K562 (cell line): ENCODE data around the gene SRC. TPM values are rescaled to one million over a fixed set of nuclear protein-coding genes. Genes with fewer than 3 reads are reported as not detected.
A peak's percentile ranks its signal among the peaks of the same experiment; 100 is the strongest.

ENCODE experiments used
- ATAC-seq: fragments of 200-7000 bp; cut with Tn5 transposase; 3 replicates; pipeline ENCODE4 v1.9.1; 2020; ENCODE audit warnings: moderate library complexity
- BruUV-seq: library from RNA; stranded (reverse); fragments of 400-500 nt; replicated peaks from 2 replicates; lab custom pipeline; 2021; lab: Mats Ljungman, UMichigan
- CTCF ChIA-PET: fragments of 300-600 bp; formaldehyde crosslinking; extraction: SDS; loops from one replicate; lab custom pipeline; 2021; ENCODE audit warnings: low intra/inter-chr PET ratio; lab: Yijun Ruan, JAX
- POLR2A ChIA-PET: fragments of 300-600, 350-650 bp; sonication (Branson Sonifier 250); formaldehyde crosslinking; extraction: SDS; loops from one replicate; lab custom pipeline; 2021; ENCODE audit warnings: antibody characterized with exemption, inconsistent platforms; lab: Yijun Ruan, JAX
- DNase-seq, 4 experiments: peaks; one replicate each; pipeline versions ENCODE4 v3.0.0 to v3.0.0-alpha.2; 2011 to 2018; ENCODE audit warnings: low spot score in 3 of 4, mixed read lengths in 3 of 4; ENCODE audit errors: extremely low read depth in 1 of 4
- FAIRE-seq: peaks from 2 replicates; lab custom pipeline; 2011; peaks lifted over from hg19 to GRCh38; lab: Jason Lieb, UNC
- H2AFZ ChIP-seq: 2 replicates; pipeline ENCODE4 v1.6.0; 2011; ENCODE audit warnings: low read depth, low read length, control low read depth, inconsistent platforms
- H3K27ac ChIP-seq: fragments of 200-600 bp; 3 replicates; pipeline ENCODE4 v1.8.0; 2011; ENCODE audit warnings: low read depth, mild to moderate bottlenecking, control low read depth, inconsistent platforms, low read length, moderate library complexity, mixed read lengths; ENCODE audit errors: extremely low read depth
- H3K27me3 ChIP-seq, 2 experiments: fragments of 300-600 bp in 1 of 2; 2 replicates in 1 of 2; 3 replicates in 1 of 2; pipeline versions ENCODE4 v1.6.0 to v1.8.0; 2011; ENCODE audit warnings: inconsistent platforms in 2 of 2, low read length in 2 of 2, mild to moderate bottlenecking in 1 of 2, mixed read lengths in 1 of 2, moderate library complexity in 1 of 2; ENCODE audit not compliant: control insufficient read depth in 2 of 2, insufficient read depth in 2 of 2
- H3K36me3 ChIP-seq: fragments of 300-600 bp; 3 replicates; pipeline ENCODE4 v1.8.0; 2011; ENCODE audit warnings: mild to moderate bottlenecking, low read length, inconsistent platforms; ENCODE audit not compliant: control insufficient read depth, insufficient read depth
- H3K4me1 ChIP-seq, 2 experiments: fragments of 200-600 bp in 1 of 2; replicated peaks in 1 of 2; 2 replicates in 1 of 2; 3 replicates in 1 of 2; pipeline versions ENCODE4 v1.5.1 to v1.8.0; 2011; ENCODE audit warnings: inconsistent platforms in 2 of 2, low read length in 2 of 2, mild to moderate bottlenecking in 1 of 2, mixed read lengths in 1 of 2, moderate library complexity in 1 of 2; ENCODE audit not compliant: control insufficient read depth in 2 of 2, insufficient read depth in 2 of 2
- H3K4me2 ChIP-seq: 2 replicates; pipeline ENCODE4 v1.6.1; 2011; ENCODE audit warnings: low read length, control low read depth, inconsistent platforms, mixed read lengths; ENCODE audit not compliant: insufficient read depth
- H3K4me3 ChIP-seq: fragments of 200-600 bp; sonication (generic), shearing (Covaris generic); 2 replicates; pipeline ENCODE4 v1.5.1; 2016; ENCODE audit warnings: control low read depth, inconsistent platforms
- H3K79me2 ChIP-seq: fragments of 200-600 bp; 3 replicates; pipeline ENCODE4 v1.8.0; 2011; ENCODE audit warnings: low read length, inconsistent platforms; ENCODE audit not compliant: control insufficient read depth, insufficient read depth
- H3K9ac ChIP-seq, 2 experiments: 2 replicates each; pipeline versions ENCODE4 v1.6.0 to v1.6.1; 2011; ENCODE audit warnings: low read depth in 2 of 2, low read length in 2 of 2, control low read depth in 1 of 2, inconsistent platforms in 1 of 2, mild to moderate bottlenecking in 1 of 2, mixed read lengths in 1 of 2; ENCODE audit not compliant: insufficient read depth in 1 of 2
- H3K9me1 ChIP-seq: one replicate; pipeline ENCODE4 v1.6.0; 2011; ENCODE audit warnings: inconsistent platforms, mild to moderate bottlenecking, low read length, moderate library complexity; ENCODE audit not compliant: control insufficient read depth, insufficient read depth
- H3K9me3 ChIP-seq: replicated peaks from 2 replicates; pipeline ENCODE4 v1.5.1; 2011; ENCODE audit warnings: low read depth, low read length, inconsistent platforms; ENCODE audit not compliant: control insufficient read depth, insufficient read depth
- H4K20me1 ChIP-seq: replicated peaks from 2 replicates; pipeline ENCODE4 v1.6.1; 2011; ENCODE audit warnings: low read length, inconsistent platforms, mixed read lengths; ENCODE audit not compliant: control insufficient read depth, insufficient read depth
- FOXK2 ChIP-seq, 2 experiments: fragments of 450-650 bp; IDR thresholded peaks in 1 of 2; conservative IDR thresholded peaks in 1 of 2; 2 replicates each; pipeline ENCODE4 v1.6.1; 2016; ENCODE audit warnings: low read depth in 2 of 2, mild to moderate bottlenecking in 1 of 2
- FOXP1 ChIP-seq: sonication (generic); formaldehyde crosslinking; IDR thresholded peaks from 2 replicates; pipeline ENCODE4 v1.8.0; 2022; ENCODE audit warnings: mild to moderate bottlenecking, missing genetic modification reagents
- NONO ChIP-seq, 2 experiments: fragments of 200-400 bp in 1 of 2; fragments of 450-650 bp in 1 of 2; formaldehyde crosslinking in 1 of 2; IDR thresholded peaks; 2 replicates each; pipeline ENCODE4 v1.6.1; 2017; ENCODE audit warnings: low read depth in 2 of 2, mild to moderate bottlenecking in 2 of 2, moderate library complexity in 2 of 2, low read length in 1 of 2
- NR1H2 ChIP-seq: sonication (generic); formaldehyde crosslinking; IDR thresholded peaks from 2 replicates; pipeline ENCODE4 v1.4.0; 2020; ENCODE audit warnings: mild to moderate bottlenecking, missing genetic modification reagents
- RB1 ChIP-seq: fragments of 450-650 bp; IDR thresholded peaks from 2 replicates; pipeline ENCODE4 v1.6.1; 2017; ENCODE audit warnings: low read depth, mild to moderate bottlenecking
- RNF219 ChIP-seq: fragments of 250-450 bp; sonication (Bioruptor Pico); IDR thresholded peaks from 2 replicates; pipeline ENCODE4 v1.5.0; 2022; ENCODE audit warnings: mild to moderate bottlenecking
- SPI1 ChIP-seq: IDR thresholded peaks from 2 replicates; pipeline ENCODE4 v1.6.1; 2011; ENCODE audit warnings: low read depth, low read length, control low read depth, borderline replicate concordance
- VEZF1 ChIP-seq: fragments of 200-800 bp; sonication (Bioruptor generic); IDR thresholded peaks from 2 replicates; pipeline ENCODE4 v1.6.1; 2017; ENCODE audit warnings: missing genetic modification characterization, missing compliant biosample characterization
- ZNF512 ChIP-seq: IDR thresholded peaks from 2 replicates; pipeline ENCODE4 v1.6.1; 2016; ENCODE audit warnings: missing genetic modification characterization, missing compliant biosample characterization
- ZNF766 ChIP-seq: fragments of 200-800 bp; sonication (Bioruptor generic); conservative IDR thresholded peaks from 2 replicates; pipeline ENCODE4 v1.6.1; 2016; ENCODE audit warnings: missing genetic modification characterization, missing compliant biosample characterization
- WGBS: fragments of 100-300 bp; shearing (Covaris generic); methylation state at CpG from one replicate; pipeline ENCODE4 v1.1.6; 2016; ENCODE audit warnings: low coverage, mixed read lengths; ENCODE audit not compliant: insufficient coverage; ENCODE audit errors: missing lambda C conversion rate; 5-methylcytosine and 5-hydroxymethylcytosine counted together
- in situ Hi-C: fragments of 300-500 bp; cut with MboI; formaldehyde crosslinking; loops from 4 replicates; pipeline ENCODE4 v1.15.0; 2018; ENCODE audit warnings: inconsistent platforms, mixed read lengths
- intact Hi-C: fragments of 100-400 bp; cut with micrococcal nuclease; formaldehyde crosslinking; loops from 2 replicates; pipeline ENCODE4 v1.14.2; 2022
- polyA plus RNA-seq, 8 experiments: library from polyadenylated mRNA; depleted of rRNA in 4 of 8; stranded (reverse) in 5 of 8; unstranded in 3 of 8; fragments of >200 nt; fragmentation: Nextera tagmentation in 2 of 8; fragmentation: Illumina TruSeq in 1 of 8; extraction: Ambion mirVana in 2 of 8; extraction: Trizol in 1 of 8; gene quantifications; 2 replicates each; pipeline versions ENCODE4 v1.2.1 to v1.2.3, GENCODE V29; 2011 to 2014; ENCODE audit warnings: inconsistent platforms in 1 of 8, missing spikeins in 1 of 8
- total RNA-seq, 7 experiments: library from RNA; depleted of rRNA in 6 of 7; stranded (reverse); fragments of >200 nt in 6 of 7; fragmentation: Illumina TruSeq in 2 of 7; extraction: Trizol in 2 of 7; gene quantifications; 2 replicates each; pipeline versions ENCODE4 v1.2.1 to v1.2.3, GENCODE V29; 2011 to 2021; ENCODE audit warnings: low replicate concordance in 1 of 7

The SRC gene
- total and polyA plus RNA-seq, 9 of the 15 experiments (the other 6 are each of a cell fraction or from before 2014, with no cell fraction given): 0.06 to 8.5 (median 3.1) TPM

- Histone ChIP-seq H3K36me3 (no peaks in the 10 kb centered on the region), H4K20me1 (peaks cover 7% of the 10 kb centered on the region; the same call in 1 of the 2 replicates), H3K4me1 (peaks cover 8 to 24% of the 10 kb centered on the region in 2 experiments; a peak in 4 of 5 replicates), H3K27ac (no peak overlapping the region), H3K4me3 (no peak overlapping the region), H3K79me2 (no peaks in the 10 kb centered on the region), H3K27me3 (peaks cover 35 to 43% of the 10 kb centered on the region in 2 experiments), H2AFZ (peak overlapping the region; percentile 96), H3K9ac (peak overlapping the region in 1 of 2 experiments; percentile 60; a peak in 1 of 4 replicates), H3K9me3 (no peaks in the 10 kb centered on the region), H3K4me2 (no peak overlapping the region), H3K9me1 (peaks cover 5% of the 10 kb centered on the region)
- CTCF ChIA-PET: no interaction called here
- 10% methylated on average over 6 of the region's 7 CpGs for WGBS
- ATAC-seq: peak; percentile 42
- no peak for TF ChIP-seq ZNF766 (CRISPR knock-in tag)
- TF ChIP-seq FOXP1 (CRISPR knock-in tag): no peak
- TF ChIP-seq SPI1: no peak
- TF ChIP-seq ZNF512: peak; percentile 65
- TF ChIP-seq FOXK2 (conservative IDR thresholded peaks at IDR 0.05 in 1 of 2, IDR thresholded peaks at IDR 0.05 in 1 of 2; ENCODE audit: low read depth in 2 of 2): no peak
- TF ChIP-seq NONO (IDR thresholded peaks at IDR 0.05; ENCODE audit: low read depth in 2 of 2, low read length in 1 of 2): no peak
- no peak for TF ChIP-seq RB1
- 0 out of 2 replicates have a peak, but pooled peaks have one; percentile 16 for TF ChIP-seq VEZF1 (CRISPR knock-in tag)
- TF ChIP-seq RNF219: no peak
- TF ChIP-seq NR1H2: no peak
- no TSS peak for BruUV-seq
- in situ Hi-C loops: no loop called here
- POLR2A ChIA-PET: no interaction called here
- peak; percentile 56 for FAIRE-seq
- no peak for DNase-seq
- intact Hi-C loops: no loop called here
Observed at GRCh38 chr20:37407019-37407566, 61.2 kb downstream of the SRC start.
